Tibial nerve (tissue), 4 donors: ENCODE results near the gene ZFP92.

ENCODE experiments used
- EP300 ChIP-seq, 2 donors: sonication (generic); formaldehyde crosslinking; IDR thresholded peaks; one replicate each; pipeline ENCODE4 v1.6.1; 2017; ENCODE audit warnings: antibody characterized with exemption in 2 of 2, mild to moderate bottlenecking in 1 of 2
- POLR2A ChIP-seq, 2 donors: fragments of 450-650 bp; IDR thresholded peaks; one replicate each; pipeline ENCODE4 v1.6.1; 2017; ENCODE audit warnings: antibody characterized with exemption in 2 of 2, mild to moderate bottlenecking in 2 of 2, moderate library complexity in 2 of 2
- TF ChIP-seq, protein P1 (sequence below), 5 experiments: fragments of 200-600 bp in 3 of 5; fragments of 450-650 bp in 2 of 5; sonication (generic) in 3 of 5; IDR thresholded peaks; one replicate each; pipeline ENCODE4 v1.5.1; 2016 to 2019; ENCODE audit warnings: antibody characterized with exemption in 5 of 5, mild to moderate bottlenecking in 3 of 5, moderate library complexity in 2 of 5

DNA sequence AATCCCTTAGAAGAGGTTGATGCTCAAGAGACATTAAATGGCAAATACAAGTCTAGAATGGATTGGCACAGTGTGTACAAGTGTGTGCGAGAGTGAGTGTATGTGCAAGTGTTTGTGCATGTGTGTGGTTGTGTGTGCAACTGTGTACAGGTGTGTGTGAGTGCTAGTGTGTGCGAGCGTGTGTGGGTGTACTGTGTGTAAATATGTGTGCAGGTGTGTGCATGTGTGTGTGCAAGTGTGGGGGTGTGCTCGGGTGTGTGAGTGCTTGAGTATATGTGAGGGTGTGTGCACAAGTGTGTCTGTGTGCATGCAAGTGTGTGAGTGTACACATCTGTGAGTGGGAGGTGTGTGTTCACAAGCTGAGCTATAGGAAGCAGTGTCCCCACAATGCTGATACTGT, 28.7 kb downstream of the ZFP92 start:
- TF ChIP-seq, protein P1, sequence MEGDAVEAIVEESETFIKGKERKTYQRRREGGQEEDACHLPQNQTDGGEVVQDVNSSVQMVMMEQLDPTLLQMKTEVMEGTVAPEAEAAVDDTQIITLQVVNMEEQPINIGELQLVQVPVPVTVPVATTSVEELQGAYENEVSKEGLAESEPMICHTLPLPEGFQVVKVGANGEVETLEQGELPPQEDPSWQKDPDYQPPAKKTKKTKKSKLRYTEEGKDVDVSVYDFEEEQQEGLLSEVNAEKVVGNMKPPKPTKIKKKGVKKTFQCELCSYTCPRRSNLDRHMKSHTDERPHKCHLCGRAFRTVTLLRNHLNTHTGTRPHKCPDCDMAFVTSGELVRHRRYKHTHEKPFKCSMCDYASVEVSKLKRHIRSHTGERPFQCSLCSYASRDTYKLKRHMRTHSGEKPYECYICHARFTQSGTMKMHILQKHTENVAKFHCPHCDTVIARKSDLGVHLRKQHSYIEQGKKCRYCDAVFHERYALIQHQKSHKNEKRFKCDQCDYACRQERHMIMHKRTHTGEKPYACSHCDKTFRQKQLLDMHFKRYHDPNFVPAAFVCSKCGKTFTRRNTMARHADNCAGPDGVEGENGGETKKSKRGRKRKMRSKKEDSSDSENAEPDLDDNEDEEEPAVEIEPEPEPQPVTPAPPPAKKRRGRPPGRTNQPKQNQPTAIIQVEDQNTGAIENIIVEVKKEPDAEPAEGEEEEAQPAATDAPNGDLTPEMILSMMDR (IDR thresholded peaks at IDR 0.05): no peak
- TF ChIP-seq POLR2A (IDR thresholded peaks at IDR 0.05) (no peak), EP300 (IDR thresholded peaks at IDR 0.05) (no peak)
